Activated CD4-positive, alpha-beta T cell treated with anti-CD3 and anti-CD28 coated beads, Interleukin-2, amount 50 U/mL, for 1 hour (primary cell): ENCODE results near the gene RUVBL2.

Experiments
- DNase-seq: peaks from one replicate; pipeline ENCODE4 v3.0.0-alpha.2; 2020

The RUVBL2 gene

DNA sequence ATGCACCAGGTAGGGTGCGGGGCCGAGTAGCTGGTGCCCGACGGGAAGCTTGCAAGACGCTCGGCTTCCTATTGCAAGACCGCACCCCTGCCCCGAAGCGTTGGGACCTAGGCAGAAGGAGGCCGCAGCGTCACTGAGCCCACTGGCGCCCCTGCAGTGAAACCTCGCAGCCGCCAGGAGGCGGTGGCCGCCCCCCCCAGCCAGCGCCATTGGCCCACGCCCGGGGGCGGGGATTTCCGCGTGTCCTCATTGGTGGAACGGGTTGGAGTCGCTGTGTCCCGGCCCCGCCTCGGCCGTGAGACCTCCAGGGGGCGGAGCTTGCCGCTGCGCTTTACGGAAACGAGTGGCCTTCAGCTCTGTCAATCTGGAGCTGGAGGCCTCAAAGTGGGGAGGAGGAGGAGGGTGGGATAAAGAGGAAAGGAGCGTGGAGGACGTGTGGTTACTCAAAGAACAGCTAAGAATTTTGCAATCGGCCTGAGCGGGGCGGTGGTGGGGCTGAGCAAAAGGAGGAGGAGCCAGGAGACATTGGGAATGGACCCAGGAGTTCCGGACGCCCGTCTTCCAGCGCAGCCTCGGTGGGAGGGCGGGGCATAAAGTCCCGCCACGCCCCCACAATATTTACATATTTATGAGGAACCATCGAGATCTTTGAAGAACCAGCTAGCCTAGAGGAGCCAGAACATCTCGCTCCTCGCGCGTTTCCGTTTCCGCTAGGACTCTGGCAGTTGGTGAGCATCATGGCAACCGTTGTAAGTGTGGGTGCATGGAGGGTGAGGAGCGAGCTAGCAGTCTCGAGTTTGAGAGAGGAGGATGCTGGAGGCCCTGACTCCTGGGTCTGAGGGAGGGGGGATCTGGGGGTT lies at the start of gene RUVBL2, which contains the start of gene GYS1:
RUVBL2 (plus strand) TSS at position 713 of the 860 bp plus-strand sequence; CDS start at position 738, 25 bp downstream.
GYS1 (minus strand) TSS at position 135 of the 860 bp plus-strand sequence. CDS start 197 bp downstream, outside the sequence.
- DNase-seq: peak; percentile 99

DNA sequence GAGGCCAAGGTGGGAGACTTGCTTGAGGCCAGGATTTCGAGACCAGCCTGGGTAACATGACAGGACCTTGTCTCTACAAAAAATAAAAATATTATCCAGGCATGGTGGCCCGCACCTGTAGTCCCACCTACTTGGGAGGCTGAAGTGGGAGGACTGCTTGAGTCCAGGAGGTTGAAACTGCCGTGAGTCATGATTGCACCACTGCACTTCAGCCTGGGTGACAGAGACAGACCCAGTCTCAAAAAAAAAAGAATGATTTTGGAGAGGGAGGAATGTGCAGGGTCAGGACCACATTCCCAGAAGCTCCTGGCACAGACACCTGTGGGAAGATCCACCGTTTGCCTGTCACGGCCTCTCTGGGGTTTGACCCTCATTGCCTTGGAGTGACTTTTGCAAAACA lies 48.3 kb upstream of the RUVBL2 start:
- DNase-seq: no peak

DNA sequence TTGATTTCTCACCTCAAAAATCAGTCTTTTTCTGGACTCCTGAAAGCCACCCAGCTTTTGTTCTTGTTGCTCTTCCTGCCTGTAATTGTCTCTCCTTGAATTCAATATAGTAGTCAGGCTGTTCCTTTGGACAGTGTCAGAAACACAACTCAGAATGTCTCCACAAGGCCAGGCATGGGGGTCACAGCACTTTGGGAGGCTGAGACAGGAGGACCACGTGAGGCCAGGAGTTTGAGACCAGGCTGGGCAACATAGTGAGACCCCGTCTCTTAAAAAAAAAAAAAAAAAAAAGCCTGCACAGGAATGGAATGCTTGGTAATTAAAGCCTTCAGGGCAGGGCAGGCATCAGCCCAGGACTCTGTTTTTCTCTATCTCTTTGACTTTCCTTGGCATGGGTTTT lies 47.9 kb upstream of the RUVBL2 start:
- no peak for DNase-seq

DNA sequence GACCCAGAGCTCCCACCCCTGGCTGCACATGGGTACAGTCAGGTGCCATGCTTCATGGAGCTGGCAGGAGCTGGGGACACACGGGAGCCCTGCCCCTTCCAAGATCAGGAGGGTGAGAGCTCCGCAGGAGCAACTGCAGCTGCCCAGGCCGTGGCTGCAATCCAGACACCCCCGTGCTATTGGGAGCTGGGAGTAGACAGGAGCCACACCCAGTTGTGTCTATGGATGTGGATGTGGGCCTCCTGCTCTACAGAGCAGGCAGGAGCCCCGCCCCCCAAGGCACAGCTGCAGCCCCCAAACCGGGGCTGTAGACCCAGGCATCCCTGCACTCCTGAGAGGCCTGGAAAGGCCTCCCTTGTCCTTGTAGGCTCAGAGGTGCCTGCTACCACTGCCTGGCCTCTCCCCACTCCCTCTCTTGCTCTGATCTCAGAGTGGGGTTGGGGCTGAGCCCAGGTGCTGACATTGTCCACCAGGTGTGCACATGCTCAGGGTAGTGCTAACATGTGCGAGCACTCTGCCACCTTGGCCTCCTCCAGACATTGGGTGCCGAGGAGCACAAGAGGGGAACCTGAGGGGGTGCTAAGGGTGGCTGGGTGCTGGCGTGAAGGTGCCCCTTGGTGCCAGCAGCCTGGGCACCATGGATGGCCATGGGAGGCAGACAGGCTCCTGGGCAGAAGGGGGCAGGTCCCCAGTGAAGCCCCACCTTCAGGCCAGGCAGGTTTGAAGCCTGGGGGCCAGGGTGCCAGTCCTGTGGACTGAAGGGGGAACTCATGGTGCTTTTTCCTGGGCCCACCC lies 47.0 kb upstream of the RUVBL2 start:
- DNase-seq: no peak

DNA sequence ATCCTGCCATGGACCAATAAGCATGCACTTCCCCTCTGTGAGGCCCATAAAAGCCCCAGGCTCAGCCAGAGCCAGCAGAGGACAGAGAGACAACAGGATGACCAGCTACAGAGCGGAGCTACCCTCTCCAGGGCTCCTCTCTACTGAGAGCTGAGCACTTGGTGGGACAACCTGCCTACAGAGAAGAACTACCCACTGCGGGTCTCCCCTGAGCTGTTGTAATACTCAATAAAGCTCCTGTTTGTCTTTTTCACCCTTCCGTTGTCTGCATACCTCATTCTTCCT lies 46.5 kb upstream of the RUVBL2 start:
- no peak for DNase-seq

DNA sequence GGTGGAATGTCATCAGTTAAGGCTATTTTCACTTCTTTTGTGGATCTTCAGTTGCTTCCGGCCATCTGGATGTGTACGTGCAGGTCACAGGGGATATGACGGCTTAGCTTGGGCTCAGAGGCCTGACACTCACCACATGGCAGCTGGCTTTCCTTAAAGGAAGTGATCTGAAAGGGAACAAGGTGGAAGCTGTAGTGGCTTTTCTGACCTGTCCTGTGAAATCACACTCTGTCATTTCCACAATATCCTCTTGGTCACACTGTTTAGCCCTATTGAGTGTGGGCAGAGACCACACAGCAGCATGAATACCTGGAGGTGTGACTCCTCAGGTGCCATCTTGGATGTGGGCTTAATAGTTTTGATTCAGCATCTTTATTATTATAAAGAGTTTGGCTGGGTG lies 43.5 kb upstream of the RUVBL2 start:
- no peak for DNase-seq

DNA sequence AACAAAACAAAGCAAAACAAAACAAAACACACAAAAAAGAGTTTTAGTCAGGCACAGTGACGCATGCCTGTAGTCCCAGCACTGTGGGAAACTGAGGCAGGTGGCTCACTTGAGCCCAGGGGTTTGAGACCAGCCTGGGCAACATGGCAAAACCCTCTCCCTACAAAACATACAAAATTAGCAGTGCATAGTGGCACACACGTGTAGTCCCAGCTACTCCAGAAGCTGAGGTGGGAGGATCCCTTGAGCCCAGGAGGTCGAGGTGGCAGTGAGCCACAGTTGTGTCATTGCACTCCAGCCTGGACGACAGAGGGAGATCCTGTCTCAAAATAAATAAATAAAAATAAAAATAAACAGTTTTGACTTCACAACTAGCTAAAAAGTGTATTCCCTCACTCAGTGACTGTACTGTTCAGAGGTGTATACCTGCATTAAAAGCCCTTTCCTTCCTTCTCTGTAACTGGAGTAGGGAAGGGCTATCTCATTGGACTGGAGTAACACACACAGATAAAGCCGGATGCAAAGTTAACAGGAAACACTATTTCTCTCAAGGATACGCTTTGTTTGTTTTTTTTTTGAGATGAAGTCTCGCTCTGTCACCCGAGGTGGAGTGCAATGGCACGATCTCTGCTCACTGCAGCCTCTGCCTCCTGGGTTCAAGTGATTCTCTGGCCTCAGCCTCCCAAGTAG lies 42.7 kb upstream of the RUVBL2 start:
- DNase-seq: no peak

DNA sequence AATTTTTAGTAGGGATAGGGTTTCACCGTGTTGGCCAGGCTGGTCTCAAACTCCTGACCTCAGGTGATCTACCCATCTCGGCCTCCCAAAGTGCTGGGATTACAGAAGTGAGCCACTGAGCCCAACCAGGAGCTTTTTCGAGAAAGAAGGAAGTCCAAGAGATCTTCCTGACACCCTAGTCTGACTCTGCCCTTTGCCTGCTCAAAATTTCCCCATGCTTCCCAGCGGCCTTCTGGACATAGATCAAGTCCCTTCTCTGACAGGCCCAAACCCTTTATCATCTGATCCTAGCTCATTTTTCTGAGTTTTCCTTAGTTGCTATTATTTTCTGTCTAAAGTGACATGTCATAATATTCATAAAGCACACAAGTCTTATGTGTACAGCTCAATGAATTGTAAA lies 40.5 kb upstream of the RUVBL2 start:
- no peak for DNase-seq

DNA sequence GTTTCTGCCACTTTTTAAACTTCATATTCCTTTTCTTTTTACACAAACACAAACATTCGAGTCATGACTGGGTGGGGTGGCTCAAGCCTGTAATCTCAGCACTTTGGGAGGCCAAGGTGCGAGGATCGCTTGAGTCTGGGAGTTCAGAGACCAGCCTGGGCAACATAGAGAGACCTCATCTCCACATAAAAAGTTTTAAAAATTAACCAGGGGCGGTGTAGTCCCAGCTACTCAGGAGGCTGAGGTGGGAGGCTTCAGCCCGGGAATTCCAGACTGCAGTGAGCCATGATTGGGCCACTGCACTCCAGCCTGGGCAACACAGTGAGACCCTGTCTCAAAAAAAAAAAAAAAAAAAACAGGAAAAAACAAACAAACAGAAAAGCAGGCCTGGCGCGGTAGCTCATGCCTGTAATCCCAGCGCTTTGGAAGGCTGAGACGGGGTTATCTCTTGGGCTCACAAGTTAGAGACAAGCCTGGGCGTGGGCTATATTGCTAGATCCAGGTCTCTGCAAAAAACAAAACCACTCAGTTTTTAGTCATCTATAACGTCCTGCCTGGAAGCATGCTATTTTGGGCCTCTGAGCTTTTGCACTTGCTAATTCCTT lies 39.6 kb upstream of the RUVBL2 start:
- no peak for DNase-seq

DNA sequence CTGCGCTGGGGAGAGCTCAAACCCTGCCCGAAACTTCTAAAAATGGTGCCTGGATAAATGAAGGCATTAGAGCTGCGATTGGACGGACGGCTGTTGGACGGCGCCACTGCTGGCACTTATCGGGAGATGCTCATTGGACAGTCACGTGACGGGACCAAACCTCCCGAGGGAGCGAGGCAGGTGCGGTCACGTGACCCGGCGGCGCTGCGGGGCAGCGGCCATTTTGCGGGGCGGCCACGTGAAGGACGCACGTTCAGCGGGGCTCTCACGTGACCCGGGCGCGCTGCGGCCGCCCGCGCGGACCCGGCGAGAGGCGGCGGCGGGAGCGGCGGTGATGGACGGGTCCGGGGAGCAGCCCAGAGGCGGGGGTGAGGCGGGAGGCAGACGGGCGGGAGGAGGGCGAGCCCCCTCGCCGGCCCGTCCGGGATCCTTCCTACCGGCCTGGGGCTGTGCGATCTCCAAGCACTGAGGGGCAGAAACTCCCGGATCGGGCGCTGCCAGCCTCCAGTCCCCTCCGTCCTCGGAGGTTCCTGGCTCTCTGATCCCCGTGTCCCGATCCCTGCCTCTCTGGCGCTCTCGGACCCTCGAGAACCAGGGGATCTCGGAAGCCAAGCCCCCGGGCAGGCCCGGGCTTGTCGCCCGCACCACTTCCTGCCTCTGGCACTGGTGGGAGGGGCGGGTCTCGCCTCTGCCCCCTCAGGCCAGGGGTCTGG lies 38.9 kb upstream of the RUVBL2 start, which contains the start of gene BAX:
BAX (plus strand) TSS at position 281 of the 713 bp plus-strand sequence; CDS start at position 335, 54 bp downstream.
- peak; percentile 79 for DNase-seq

DNA sequence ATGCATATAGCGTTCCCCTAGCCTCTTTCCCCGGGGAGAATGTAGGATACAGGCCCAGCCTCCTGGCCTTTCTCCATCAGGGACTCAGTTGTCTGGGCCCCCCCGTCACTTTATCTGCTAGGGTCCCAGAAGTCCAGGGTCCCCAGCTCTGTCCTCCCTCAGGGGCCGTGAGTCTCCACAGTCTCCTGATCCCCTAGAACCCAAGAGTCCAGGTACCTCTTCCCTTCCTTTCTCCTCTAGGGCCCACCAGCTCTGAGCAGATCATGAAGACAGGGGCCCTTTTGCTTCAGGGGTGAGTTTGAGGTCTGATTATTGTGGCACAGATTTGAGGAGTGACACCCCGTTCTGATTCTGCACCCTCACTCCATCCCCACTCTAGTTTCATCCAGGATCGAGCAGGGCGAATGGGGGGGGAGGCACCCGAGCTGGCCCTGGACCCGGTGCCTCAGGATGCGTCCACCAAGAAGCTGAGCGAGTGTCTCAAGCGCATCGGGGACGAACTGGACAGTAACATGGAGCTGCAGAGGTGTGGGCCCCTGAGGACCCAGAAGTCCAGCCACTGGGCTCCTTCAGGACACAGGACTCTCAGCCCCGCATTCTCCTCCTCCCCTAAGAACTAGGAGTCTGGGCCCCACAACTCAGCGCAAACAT lies 38.3 kb upstream of the RUVBL2 start:
- DNase-seq: no peak

DNA sequence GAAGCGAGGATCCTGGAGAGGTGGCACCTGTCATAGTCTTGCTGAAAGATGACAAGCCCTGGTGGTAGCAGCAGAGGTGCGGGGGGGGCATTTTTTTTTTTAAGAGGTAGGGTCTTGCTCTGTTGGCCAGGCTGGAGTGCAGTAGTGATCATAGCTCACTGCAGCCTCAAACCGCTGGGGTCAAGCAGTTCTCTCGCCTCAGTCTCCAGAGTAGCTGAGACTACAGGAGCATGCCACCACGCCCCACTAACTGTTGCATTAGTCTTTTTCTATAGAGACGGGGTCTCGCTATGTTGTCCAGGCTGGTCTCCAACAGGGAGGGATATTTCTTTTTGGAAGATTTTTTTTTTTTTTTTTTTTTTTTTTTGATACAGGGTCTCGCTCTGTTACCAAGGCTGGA lies 35.7 kb upstream of the RUVBL2 start:
- DNase-seq: no peak

DNA sequence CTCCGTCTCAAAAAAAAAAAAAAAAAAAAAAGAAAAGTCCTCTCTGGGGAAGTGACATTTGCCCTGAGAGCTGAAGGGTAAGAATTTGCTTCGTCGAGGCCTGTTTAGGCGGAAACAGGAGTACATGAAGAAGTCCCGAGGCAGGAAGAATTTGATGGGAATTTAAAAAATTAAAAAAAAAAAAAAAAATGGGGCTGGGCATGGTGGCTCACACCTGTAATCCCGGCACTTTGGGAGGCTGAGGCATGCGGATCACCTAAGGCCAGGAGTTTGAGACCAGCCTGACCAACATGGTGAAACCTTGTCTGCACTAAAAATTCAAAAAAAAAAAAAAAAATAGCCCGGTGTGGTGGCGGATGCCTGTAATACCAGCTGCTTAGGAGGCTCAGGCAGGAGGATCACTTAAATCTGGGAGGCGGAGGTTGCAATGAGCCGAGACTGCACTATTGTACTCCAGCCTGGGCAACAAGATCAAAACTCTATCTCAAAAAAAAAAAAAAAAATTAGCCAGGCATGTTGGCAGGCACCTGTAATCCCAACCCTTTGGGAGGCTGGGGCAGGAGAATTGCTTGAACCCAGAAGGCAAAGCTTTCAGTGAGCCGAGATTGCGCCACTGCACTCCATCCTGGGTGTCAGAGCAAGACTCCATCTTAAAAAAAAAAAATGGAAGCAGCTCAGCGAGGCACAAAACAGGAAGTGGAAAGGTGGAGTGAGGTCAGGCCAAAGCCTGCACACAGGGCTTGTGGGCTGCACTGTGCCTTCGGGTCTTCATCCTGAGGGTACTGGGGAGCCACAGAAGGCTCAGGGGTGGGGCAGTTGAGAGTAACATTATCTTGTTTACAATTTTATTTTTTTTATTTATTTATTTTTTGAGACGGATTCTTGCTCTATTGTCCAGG lies 34.1 kb upstream of the RUVBL2 start:
- DNase-seq: no peak

DNA sequence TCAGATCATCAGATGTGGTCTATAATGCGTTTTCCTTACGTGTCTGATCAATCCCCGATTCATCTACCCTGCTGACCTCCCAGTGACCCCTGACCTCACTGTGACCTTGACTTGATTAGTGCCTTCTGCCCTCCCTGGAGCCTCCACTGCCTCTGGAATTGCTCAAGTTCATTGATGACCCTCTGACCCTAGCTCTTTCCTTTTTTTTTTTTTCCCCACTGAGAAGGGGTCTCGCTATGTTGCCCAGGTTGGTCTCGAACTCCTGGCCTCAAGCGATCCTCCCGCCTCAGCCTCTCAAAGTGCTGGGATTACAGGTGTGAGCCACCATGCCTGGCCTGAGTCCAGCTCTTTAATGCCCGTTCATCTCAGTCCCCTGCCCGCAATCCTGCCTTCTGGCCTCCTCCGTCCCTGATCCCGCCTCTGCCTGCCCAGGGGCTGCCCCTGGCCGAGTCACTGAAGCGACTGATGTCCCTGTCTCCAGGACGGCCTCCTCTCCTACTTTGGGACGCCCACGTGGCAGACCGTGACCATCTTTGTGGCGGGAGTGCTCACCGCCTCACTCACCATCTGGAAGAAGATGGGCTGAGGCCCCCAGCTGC lies 32.5 kb upstream of the RUVBL2 start:
- DNase-seq: no peak

DNA sequence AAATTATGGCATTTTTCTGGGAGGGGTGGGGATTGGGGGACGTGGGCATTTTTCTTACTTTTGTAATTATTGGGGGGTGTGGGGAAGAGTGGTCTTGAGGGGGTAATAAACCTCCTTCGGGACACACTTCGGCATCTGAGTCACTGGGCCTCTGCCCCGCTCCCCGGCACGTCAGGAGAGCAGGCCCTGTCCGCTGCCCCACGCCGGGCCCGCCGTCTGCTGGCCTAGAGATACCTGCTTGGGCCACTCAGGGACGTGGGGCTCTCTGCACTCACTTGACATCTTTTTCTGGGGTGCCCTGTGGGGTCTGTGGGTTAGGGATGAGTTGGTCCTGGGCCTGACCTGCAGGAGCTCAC lies 32.0 kb upstream of the RUVBL2 start:
- DNase-seq: no peak

DNA sequence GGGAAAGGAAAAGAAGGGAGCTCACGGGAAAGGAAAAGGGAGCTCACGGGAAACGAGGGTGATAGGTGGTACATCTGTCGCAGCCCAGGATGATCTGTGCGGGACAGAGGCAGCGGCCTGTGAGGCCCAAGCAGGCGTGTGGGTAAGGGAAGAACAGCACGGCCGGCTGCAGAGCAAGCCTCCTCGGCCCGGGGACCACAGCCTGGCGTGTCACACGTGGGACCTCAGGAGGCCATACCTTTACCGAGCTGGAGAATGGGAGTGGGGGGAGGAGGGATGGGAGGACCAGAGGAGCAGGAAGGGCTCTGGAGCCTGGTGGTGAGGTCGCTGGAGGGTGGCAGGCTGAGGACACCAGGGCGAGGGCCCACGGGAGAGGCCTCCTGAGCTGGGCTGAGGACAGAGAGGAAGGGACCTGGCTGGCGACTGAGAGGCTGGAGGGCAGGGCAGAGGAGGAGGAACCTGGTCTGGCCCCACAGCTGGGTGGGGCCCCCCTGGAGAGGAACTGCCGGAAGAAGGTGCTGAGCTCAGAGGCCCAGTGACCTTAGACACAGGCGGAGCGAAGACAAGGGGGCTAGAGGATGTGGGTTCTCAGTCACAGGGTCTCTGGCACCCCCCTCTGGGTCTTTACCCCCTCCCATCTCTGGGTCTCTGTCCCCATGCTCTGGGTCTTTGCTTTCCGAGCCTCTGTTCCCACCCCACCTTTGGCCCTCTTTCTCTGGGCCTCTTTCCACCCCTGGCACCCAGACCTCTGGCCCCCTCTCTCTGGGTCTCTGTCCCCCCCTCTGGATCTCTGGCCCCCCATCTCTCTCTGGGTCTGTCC lies 31.4 kb upstream of the RUVBL2 start:
- DNase-seq: peak; percentile 30

DNA sequence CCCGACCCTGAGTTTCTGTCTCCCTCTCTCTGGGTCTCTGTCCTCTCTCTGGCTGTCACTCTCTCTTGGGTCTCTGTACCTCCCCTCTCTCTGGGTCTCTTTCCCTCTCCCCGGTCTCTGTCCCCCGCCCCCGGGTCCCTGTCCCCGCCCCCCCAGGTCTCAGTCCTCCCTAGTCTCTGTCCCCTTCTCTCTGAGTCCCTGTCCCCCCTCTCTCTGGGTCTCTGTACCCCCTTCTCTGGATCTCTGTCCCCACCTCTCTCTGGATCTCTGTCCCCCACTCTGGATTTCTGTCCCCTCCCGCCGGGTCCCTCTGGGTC lies 30.9 kb upstream of the RUVBL2 start:
- DNase-seq: no peak

DNA sequence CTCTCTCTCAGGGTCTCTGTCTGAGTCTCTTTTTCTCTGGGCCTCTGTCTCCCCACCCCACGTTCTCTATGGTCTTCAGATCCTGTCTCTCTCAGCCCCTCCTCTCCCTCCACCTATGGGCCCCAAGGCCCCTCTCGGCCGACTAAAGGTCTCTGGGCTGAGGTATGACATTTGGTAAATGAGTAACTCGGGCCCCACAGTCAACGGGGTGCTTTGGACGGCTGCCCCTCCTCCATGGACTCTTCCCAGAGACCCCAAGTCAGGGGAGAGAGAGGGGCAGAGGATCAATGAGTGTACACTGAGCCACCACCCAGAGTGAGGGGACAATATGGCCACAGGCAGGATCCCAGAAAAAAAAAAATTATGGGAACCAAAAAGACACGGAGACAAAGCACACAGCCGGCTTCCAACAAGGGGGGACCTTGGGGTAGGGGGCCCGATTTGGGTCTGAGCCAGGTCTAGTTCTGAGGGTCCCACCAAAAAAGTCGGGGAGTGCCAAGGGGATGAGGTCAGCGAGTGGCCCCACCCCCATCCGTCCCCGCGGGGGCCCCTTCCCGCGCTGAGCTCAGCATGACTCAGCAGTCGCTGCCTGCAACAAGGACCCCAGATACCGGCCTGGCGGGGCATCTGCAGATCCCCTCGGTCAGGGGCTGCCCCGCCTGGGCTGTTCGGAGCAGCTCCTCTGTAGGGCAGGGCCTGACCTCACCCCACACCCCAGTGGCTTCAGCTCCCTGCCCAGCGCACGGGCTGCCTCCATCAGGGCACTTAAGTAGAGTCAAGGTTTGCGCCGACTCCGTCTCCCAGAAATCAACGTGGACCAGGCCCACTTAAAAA lies 30.1 kb upstream of the RUVBL2 start:
- peak; percentile 37 for DNase-seq
